WTC11 (cell line): ENCODE results near the gene NOA1. TPM values are rescaled to one million over a fixed set of nuclear protein-coding genes. Genes with fewer than 3 reads are reported as not detected.

Source experiments
- ATAC-seq: fragments of 200-7000 bp; cut with Tn5 transposase; 2 replicates; pipeline ENCODE4 v1.10.0; 2021; ENCODE audit warnings: mild to moderate bottlenecking, moderate library complexity
- CTCF ChIA-PET: fragments of 300-600 bp; sonication (Branson Sonifier 250); formaldehyde crosslinking; loops from one replicate; lab custom pipeline; 2021; ENCODE audit warnings: antibody characterized with exemption; lab: Charles Lee
- POLR2A ChIA-PET: fragments of 350-600 bp; sonication (Branson Sonifier 250); formaldehyde crosslinking; loops from one replicate; lab custom pipeline; 2021; ENCODE audit warnings: antibody characterized with exemption; lab: Charles Lee
- DNase-seq: peaks from one replicate; pipeline ENCODE4 v3.0.0; 2021; ENCODE audit warnings: low spot score
- H3K27ac Mint-ChIP-seq: 2 replicates; pipeline ENCODE4 v1.8.0; 2021; ENCODE audit warnings: mixed read lengths
- H3K27me3 Mint-ChIP-seq: 2 replicates; pipeline ENCODE4 v1.8.0; 2021; ENCODE audit warnings: low read depth, mild to moderate bottlenecking, moderate library complexity, mixed read lengths
- H3K36me3 Mint-ChIP-seq: 2 replicates; pipeline ENCODE4 v1.8.0; 2021; ENCODE audit warnings: mixed read lengths
- H3K4me1 Mint-ChIP-seq: 2 replicates; pipeline ENCODE4 v1.8.0; 2022; ENCODE audit warnings: mixed read lengths
- H3K4me3 Mint-ChIP-seq: 2 replicates; pipeline ENCODE4 v1.8.0; 2021; ENCODE audit warnings: mild to moderate bottlenecking, moderate library complexity, mixed read lengths
- H3K9me3 Mint-ChIP-seq: 2 replicates; pipeline ENCODE4 v1.8.0; 2021; ENCODE audit warnings: mixed read lengths
- ATF2 ChIP-seq: sonication (generic); formaldehyde crosslinking; IDR thresholded peaks from 2 replicates; pipeline ENCODE4 v1.8.1; 2022; ENCODE audit warnings: low read depth, missing genetic modification reagents, borderline replicate concordance
- FOXJ3 ChIP-seq: sonication (generic); formaldehyde crosslinking; IDR thresholded peaks from 2 replicates; pipeline ENCODE4 v1.9.0; 2021; ENCODE audit warnings: missing genetic modification reagents, mild to moderate bottlenecking, borderline replicate concordance
- GABPB1 ChIP-seq: sonication (generic); formaldehyde crosslinking; IDR thresholded peaks from 2 replicates; pipeline ENCODE4 v1.8.1; 2023; ENCODE audit warnings: mild to moderate bottlenecking, missing genetic modification reagents
- GTF2I ChIP-seq: fragments of 250-450 bp; sonication (Bioruptor Pico); conservative IDR thresholded peaks from 2 replicates; pipeline ENCODE4 v1.4.0; 2021; ENCODE audit warnings: mild to moderate bottlenecking
- MXD4 ChIP-seq: fragments of 250-450 bp; sonication (Bioruptor Pico); IDR thresholded peaks from 2 replicates; pipeline ENCODE4 v1.8.0; 2021; ENCODE audit warnings: mild to moderate bottlenecking, moderate library complexity, borderline replicate concordance
- NFE2L1 ChIP-seq: sonication (generic); formaldehyde crosslinking; IDR thresholded peaks from 2 replicates; pipeline ENCODE4 v1.8.1; 2023; ENCODE audit warnings: missing genetic modification reagents
- NR3C1 ChIP-seq: sonication (generic); formaldehyde crosslinking; conservative IDR thresholded peaks from 2 replicates; pipeline ENCODE4 v1.8.1; 2023; ENCODE audit warnings: low read depth, mild to moderate bottlenecking, missing genetic modification reagents
- PRDM15 ChIP-seq: sonication (generic); formaldehyde crosslinking; IDR thresholded peaks from 2 replicates; pipeline ENCODE4 v1.8.0; 2022; ENCODE audit warnings: missing genetic modification reagents
- PRRX2 ChIP-seq: fragments of 250-450 bp; sonication (Bioruptor Pico); IDR thresholded peaks from 2 replicates; pipeline ENCODE4 v1.8.0; 2021; ENCODE audit warnings: mild to moderate bottlenecking
- SOX15 ChIP-seq: fragments of 250-450 bp; sonication (Bioruptor Pico); IDR thresholded peaks from 2 replicates; pipeline ENCODE4 v1.9.0; 2021; ENCODE audit warnings: mild to moderate bottlenecking
- STAT6 ChIP-seq: sonication (generic); formaldehyde crosslinking; conservative IDR thresholded peaks from 2 replicates; pipeline ENCODE4 v1.8.1; 2023; ENCODE audit warnings: mild to moderate bottlenecking, low read depth, missing genetic modification reagents, moderate library complexity
- TP53 ChIP-seq: sonication (generic); formaldehyde crosslinking; IDR thresholded peaks from 2 replicates; pipeline ENCODE4 v1.8.1; 2023; ENCODE audit warnings: mild to moderate bottlenecking, missing genetic modification reagents
- ZBTB21 ChIP-seq: sonication (generic); formaldehyde crosslinking; IDR thresholded peaks from 2 replicates; pipeline ENCODE4 v1.8.1; 2023; ENCODE audit warnings: mild to moderate bottlenecking, missing genetic modification reagents, borderline replicate concordance
- ZNF121 ChIP-seq: sonication (generic); formaldehyde crosslinking; IDR thresholded peaks from 2 replicates; pipeline ENCODE4 v1.8.0; 2023; ENCODE audit warnings: missing genetic modification reagents
- ZNF232 ChIP-seq: sonication (generic); formaldehyde crosslinking; IDR thresholded peaks from 2 replicates; pipeline ENCODE4 v1.8.0; 2022; ENCODE audit warnings: mild to moderate bottlenecking, missing genetic modification reagents
- ZNF671 ChIP-seq: fragments of 250-450 bp; sonication (Bioruptor Pico); IDR thresholded peaks from 2 replicates; pipeline ENCODE4 v1.8.0; 2021; ENCODE audit warnings: mild to moderate bottlenecking
- total RNA-seq: library from RNA; stranded (reverse); gene quantifications from 3 replicates; pipeline ENCODE4 v1.2.3, GENCODE V29; 2021
- TF ChIP-seq, protein P1 (sequence below): sonication (generic); formaldehyde crosslinking; IDR thresholded peaks from 2 replicates; pipeline ENCODE4 v1.8.0; 2023; ENCODE audit warnings: mild to moderate bottlenecking, missing genetic modification reagents

Gene NOA1
- total RNA-seq, 1 experiment from 2014 or later = 35.7 TPM

DNA sequence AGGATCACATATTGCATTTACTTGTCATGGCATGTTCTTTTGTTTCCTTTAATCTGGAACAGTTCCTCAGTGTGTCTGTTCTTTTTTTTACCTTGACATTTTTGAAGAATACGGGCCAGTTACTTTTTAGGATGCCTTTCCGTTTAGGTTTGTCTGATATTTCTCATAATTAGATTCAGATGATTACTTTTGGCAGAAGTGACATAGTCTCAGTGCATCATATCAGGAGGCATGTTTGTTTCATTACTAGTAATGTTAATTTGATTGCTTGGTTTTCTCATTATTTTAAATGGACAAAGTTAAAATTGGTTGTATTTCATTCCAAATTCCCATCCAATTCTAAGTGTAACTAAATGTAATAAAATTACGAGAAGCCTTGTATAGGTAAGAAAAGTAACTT is 9.5 kb upstream of the NOA1 start:
- TF ChIP-seq ATF2 (CRISPR knock-in tag) (no peak), GABPB1 (CRISPR knock-in tag) (no peak), ZNF232 (CRISPR knock-in tag) (no peak), STAT6 (CRISPR knock-in tag) (no peak)
- peaks cover under 1% of the 10 kb centered on the region; the same call in 1 of the 2 replicates for H3K4me1 Mint-ChIP-seq
- no peaks in the 10 kb centered on the region for H3K9me3 Mint-ChIP-seq
- no peaks in the 10 kb centered on the region for H3K27me3 Mint-ChIP-seq
- no peak overlapping the region for H3K27ac Mint-ChIP-seq
- CTCF ChIA-PET = no interaction called here
- ATAC-seq (no peak), DNase-seq (no peak)
- H3K4me3 Mint-ChIP-seq = no peak overlapping the region
- POLR2A ChIA-PET = no interaction called here
- peaks cover 44% of the 10 kb centered on the region for H3K36me3 Mint-ChIP-seq

- no peaks in the 10 kb centered on the region for H3K9me3 Mint-ChIP-seq
- DNase-seq (no peak), ATAC-seq (no peak)
- no peak for TF ChIP-seq PRDM15 (CRISPR knock-in tag)
- TF ChIP-seq ZNF671 (CRISPR knock-in tag) = no peak
- TF ChIP-seq PRRX2 (CRISPR knock-in tag) = no peak
- TF ChIP-seq TP53 (CRISPR knock-in tag) = no peak
- TF ChIP-seq, protein P1, sequence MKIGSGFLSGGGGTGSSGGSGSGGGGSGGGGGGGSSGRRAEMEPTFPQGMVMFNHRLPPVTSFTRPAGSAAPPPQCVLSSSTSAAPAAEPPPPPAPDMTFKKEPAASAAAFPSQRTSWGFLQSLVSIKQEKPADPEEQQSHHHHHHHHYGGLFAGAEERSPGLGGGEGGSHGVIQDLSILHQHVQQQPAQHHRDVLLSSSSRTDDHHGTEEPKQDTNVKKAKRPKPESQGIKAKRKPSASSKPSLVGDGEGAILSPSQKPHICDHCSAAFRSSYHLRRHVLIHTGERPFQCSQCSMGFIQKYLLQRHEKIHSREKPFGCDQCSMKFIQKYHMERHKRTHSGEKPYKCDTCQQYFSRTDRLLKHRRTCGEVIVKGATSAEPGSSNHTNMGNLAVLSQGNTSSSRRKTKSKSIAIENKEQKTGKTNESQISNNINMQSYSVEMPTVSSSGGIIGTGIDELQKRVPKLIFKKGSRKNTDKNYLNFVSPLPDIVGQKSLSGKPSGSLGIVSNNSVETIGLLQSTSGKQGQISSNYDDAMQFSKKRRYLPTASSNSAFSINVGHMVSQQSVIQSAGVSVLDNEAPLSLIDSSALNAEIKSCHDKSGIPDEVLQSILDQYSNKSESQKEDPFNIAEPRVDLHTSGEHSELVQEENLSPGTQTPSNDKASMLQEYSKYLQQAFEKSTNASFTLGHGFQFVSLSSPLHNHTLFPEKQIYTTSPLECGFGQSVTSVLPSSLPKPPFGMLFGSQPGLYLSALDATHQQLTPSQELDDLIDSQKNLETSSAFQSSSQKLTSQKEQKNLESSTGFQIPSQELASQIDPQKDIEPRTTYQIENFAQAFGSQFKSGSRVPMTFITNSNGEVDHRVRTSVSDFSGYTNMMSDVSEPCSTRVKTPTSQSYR = no peak
- no peak for TF ChIP-seq GTF2I (CRISPR knock-in tag)
- ChIA-PET POLR2A (no interaction called here), CTCF (no interaction called here)
- H3K4me3 Mint-ChIP-seq = no peak overlapping the region
- no peak overlapping the region for H3K27ac Mint-ChIP-seq
- peaks cover 36% of the 10 kb centered on the region for H3K36me3 Mint-ChIP-seq
- H3K4me1 Mint-ChIP-seq = peaks cover 5% of the 10 kb centered on the region; the same call in 1 of the 2 replicates
- no peaks in the 10 kb centered on the region for H3K27me3 Mint-ChIP-seq
Observed at GRCh38 chr4:56986192-56986591, 8.8 kb upstream of the NOA1 start.

- Mint-ChIP-seq H3K27ac (no peak overlapping the region), H3K4me3 (no peak overlapping the region), H3K27me3 (no peaks in the 10 kb centered on the region; the same call in 1 of the 2 replicates), H3K9me3 (no peaks in the 10 kb centered on the region), H3K4me1 (peaks cover 14% of the 10 kb centered on the region), H3K36me3 (peaks cover 16% of the 10 kb centered on the region)
- ChIA-PET CTCF (no interaction called here), POLR2A (no interaction called here)
- no peak for TF ChIP-seq NFE2L1 (CRISPR knock-in tag)
- TF ChIP-seq FOXJ3 (CRISPR knock-in tag) = no peak
- TF ChIP-seq SOX15 (CRISPR knock-in tag) = no peak
- no peak for TF ChIP-seq NR3C1 (CRISPR knock-in tag)
- no peak for TF ChIP-seq MXD4 (CRISPR knock-in tag)
- no peak for TF ChIP-seq ZBTB21
- TF ChIP-seq ZNF121 (CRISPR knock-in tag) = no peak
- ATAC-seq (no peak), DNase-seq (no peak)
Observed at GRCh38 chr4:56981795-56982201, 4.4 kb upstream of the NOA1 start.
